Pulmonary artery endothelial cell (primary cell): ENCODE measurements around the gene DIAPH2. TPM values are rescaled to one million over a fixed set of nuclear protein-coding genes. Genes with fewer than 3 reads are reported as not detected.

Experiments used
- DNase-seq: peaks from one replicate; pipeline ENCODE4 v3.0.0-alpha.2; 2011; ENCODE audit warnings: low read depth, low spot score
- total RNA-seq: library from RNA; depleted of rRNA; stranded (reverse); fragments of >200 nt; gene quantifications from 2 replicates; pipeline ENCODE4 v1.2.3, GENCODE V29; 2014

Gene DIAPH2
- total RNA-seq, 1 donor from 2014 or later, result 19.6 TPM

DNA sequence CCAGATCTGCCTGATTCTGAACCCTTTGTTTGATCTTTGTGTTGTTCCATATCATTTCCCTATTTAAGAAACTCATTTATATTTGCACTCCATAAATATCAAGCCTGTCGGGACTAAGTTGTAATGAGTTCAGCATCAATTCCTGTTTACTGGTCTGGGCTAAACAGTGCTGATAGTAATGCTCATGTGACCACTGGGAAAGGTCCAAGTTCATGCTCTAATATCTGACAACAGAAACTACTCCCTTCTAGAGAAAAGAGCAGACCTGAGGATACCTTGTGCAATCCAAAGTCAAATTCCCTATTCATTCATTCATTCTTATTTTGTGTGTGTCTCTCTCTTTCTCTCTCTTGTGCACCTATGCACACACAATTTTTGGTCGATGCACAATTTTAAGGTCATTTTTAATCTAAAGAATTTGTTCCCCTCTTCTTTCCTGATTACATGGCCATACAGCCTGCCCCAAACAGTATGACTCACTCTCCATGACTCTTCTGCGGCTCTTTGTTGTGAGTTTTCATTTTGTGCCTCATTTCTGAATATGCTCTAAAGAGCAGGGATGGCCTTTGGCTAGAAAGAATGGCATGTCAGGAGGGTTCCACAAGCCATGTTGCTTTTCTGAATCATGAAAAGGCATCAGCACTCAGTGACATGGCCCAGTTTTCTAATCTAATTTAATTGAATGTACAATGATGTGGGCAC is 863.4 kb downstream of the DIAPH2 start:
- no peak for DNase-seq

DNA sequence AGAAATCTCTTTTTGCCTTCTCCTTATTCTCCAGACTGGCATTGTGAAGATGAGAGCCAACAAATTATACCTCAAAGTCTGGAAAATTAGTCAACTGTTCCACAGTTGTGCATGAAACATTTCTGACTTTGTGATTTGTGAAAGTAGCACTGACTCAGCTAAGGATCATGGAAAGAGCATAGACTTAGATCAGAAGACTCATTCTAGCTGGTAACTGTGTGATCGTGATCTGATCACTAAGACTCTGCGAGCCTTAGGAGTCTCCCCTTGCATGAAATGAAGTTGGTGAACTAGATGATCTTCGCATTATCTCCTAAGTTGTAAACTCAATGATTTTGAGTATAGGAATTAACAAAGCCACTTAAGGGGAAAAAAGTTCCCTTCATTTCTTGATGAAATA is 867.2 kb downstream of the DIAPH2 start:
- no peak for DNase-seq

DNA sequence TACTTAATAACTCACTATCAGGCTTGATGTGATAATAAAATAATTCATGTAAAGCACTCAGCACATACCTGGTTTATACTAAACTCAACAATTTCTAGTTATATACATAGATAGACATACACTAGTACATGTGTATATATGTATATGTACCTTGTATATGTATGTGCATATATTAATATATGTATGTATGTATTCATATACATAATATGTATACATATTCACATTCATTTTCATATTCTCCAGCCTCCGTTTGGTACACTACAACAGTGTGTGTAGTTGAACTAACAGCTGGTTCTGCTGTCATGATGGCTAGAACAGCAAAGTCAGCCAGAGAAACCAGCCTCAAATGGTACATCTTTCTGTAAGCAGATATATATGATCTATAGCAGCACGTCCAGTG is 869.2 kb downstream of the DIAPH2 start:
- DNase-seq, result no peak

DNA sequence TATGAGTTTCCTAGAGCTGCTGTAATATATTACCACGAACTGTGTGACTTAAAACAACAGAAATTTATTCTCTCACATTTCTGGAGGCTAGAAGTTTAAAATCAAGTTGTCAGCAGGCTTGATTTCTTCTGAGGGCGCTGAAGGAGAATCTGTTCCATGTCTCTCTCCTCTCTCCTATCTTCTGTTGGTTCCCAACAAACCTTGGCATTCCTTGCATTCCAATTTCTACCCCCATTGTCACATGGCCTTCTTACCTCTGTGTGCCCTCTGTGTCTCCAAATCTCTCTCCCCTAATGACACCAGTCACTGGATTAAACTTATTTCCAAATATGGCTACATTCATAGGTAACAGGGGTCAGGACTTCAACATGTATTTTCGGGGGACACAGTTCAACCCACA is 871.7 kb downstream of the DIAPH2 start:
- no peak for DNase-seq

DNA sequence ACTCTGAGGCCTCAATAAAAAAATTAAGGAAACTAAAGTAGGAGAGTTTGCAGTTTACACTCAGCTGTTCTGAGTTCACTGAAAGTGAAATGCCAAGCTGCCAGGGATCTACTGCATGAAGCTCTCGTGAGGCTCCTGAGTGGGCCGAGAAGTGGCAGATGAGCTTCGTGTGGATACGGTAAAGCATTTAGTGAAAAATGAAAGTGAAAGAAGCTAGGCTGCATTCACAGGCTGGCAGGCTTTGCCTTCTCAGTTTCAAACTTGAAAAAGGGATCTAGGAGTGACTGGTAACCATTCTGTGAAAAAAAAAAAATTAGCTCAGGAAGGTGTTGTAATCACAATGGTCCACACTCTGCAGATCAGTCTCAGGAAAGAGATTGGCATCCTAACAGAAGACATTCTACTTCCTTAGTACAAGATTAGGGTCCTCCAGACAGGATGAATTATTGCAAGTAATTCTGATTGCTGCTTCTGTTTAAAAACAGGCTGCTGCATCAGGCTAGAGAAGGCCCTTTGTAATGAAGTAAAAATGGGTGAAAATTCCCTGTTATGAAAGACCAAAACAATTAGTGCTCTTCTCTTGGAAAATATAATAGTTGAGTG is 879.0 kb downstream of the DIAPH2 start:
- peak; percentile 17 for DNase-seq

DNA sequence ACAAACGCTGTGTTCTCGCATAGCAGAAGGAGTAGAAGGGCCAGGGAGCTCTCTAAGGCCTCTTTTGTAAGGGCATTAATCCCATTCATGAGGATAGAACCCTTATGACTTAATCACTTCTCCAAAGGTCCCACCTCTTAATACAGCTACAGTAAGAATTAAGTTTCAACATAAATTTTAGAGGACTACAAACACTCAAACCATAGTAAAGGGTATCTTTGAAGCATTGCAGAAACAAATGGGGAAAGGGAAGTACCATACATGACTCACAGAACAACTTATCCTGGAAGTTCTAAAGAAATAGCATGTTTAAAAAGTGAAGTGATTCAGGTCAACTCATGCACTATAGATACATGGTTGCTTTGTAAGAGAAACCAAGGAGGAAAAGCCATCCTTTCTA is 879.9 kb downstream of the DIAPH2 start:
- no peak for DNase-seq

DNA sequence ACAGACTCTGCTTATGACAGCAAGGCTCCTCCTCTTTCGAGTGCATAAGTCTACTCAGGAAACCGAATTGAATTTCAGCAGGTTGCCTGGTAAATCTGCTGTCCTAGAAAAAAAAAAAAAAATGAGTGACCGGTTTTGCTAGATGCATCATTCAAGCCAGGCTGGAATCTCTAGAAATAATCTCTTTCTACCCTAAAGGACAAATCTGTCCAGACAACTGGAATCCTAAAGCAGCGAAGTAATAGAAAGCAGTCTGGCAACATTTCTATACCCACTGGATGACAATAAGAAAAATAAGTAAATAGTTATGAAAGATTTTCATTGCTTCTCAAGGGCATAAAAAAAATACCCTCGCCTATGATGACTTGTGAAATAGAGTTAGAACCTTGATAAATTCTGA is 902.5 kb downstream of the DIAPH2 start:
- DNase-seq, result no peak

DNA sequence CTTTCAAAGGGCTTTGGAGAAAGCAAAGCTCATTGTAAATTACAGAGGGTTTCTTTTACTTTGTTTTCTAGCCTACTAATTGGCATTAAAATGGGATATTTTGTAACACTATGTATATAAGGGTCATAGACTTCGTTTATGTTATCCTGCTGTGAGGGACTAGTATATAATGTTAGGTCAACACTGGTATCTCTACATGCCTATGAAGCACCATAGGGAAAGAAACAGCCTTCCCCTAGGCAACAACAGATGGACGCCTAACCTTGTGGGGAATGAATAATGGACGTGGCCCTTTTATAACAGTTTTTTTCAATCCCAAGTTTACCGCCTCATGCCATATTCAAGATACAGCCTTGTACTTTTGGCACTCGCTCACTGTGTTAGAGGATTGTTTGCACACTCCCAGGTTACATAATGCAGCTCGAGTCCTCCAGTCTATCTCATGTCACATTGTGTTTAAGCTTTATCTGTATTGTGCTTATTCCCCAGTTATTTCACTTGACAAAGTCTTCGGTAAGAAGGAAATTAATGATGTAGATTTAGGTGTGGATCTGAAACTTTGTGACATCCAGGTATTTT is 910.1 kb downstream of the DIAPH2 start:
- no peak for DNase-seq

DNA sequence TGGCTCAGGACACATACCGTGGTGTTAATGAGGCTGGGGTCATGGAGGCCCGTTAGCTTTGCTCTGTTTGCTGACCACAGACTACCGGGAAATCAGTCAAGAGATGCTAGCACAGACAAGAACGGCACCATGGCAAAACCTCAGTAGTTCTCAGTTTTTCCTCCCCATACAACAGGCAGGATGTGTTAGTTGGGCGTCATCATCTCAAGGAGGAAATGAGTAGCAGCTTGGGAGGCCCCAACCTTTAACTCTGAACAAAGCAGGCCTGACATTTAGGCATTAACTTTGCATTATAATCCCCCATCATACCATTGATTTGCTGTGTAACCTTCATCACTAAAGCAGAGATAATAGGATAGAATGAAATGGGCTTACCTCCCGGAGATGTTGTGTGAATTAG is 913.3 kb downstream of the DIAPH2 start:
- DNase-seq, result no peak

DNA sequence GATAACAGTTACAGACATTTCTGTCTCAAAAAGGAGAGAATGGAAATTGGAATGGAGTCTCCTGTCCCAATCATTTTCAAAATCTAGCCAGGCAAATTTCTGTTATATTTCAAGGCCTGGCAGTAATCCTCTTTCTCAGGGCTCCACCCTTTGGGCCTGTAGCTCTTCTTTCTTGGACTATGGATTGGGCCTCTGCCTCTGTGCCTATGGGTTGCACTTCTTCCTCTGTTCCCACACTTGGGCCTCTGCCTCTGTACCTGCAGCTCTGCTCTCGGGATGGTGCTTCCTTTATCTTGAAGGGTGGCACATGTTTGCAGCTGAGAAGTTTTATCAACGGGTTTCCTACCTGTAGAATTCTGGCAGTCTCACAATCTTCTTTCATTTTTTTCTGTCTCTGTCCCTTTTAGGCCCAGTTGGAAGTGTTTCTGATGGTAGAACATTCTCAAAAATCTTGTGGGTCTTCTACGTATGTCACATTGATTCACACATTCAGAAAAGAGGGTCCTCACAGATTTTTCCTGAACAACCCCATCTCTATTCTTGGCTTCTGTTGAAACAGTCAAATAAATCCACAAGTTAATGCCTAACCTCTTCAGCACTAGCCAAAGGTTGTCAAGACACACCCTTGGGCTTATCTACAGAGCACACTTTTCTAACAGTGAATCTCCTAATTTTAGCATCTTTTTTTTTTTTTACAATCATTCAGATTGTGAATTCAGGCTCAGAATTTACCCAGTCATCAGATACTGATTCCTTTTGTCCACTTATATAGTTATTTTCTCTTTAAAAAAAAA is 918.0 kb downstream of the DIAPH2 start:
- no peak for DNase-seq

DNA sequence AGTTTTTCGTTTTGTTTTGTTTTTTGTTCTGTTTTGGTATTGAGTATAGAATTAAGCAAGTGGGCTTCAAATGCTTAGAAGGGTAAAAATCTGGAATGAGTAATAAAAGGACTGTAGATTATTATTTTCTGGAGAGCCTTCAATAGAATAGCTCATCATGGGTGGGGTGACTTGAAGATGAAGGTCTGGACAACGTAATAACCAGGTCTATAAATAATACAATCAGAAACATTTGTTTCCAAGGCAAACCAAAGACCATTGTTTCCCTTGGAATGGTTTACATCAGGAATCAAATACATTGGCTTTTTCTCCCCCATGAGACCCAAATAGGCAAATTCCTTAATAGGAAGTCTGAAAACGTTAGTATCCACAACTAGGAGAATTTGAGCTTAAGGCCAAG is 920.6 kb downstream of the DIAPH2 start:
- DNase-seq, result no peak

DNA sequence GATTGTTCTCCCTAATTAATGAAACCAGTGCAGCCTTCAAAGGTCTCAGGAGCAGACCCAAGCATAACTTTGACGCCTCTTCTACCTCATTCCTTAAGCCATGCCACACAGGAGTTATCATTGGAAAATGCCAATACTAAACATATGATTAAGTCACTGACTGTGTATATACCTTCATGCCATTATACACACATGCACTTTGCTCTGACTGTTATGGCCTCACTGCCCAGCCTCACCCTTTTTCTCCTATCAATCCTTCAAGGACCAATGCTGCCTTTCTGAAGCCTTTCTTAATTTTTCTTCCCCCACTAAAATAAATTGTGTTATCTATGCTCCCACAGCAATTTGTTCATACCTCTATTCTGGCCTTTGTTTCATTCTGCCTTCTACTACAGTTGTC is 924.7 kb downstream of the DIAPH2 start:
- no peak for DNase-seq

DNA sequence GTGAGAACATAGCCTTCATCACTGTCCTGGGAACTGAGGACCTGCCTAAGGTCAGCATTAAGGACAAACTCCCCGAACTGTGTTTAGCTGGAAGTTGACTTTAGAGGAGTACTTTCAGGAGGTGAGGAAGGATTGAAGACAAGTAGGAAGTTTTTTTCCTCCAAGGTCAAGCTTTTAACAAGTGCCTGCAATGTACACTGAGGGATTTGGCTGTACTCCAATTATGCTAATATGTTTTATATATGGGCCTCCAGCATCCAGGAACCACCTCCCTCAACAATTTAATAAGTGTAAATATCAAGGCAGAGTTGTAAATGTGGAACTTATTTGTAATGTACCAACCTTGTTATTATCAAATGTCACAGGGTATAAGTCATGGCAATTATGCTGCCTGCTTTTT is 925.3 kb downstream of the DIAPH2 start:
- DNase-seq, result no peak

DNA sequence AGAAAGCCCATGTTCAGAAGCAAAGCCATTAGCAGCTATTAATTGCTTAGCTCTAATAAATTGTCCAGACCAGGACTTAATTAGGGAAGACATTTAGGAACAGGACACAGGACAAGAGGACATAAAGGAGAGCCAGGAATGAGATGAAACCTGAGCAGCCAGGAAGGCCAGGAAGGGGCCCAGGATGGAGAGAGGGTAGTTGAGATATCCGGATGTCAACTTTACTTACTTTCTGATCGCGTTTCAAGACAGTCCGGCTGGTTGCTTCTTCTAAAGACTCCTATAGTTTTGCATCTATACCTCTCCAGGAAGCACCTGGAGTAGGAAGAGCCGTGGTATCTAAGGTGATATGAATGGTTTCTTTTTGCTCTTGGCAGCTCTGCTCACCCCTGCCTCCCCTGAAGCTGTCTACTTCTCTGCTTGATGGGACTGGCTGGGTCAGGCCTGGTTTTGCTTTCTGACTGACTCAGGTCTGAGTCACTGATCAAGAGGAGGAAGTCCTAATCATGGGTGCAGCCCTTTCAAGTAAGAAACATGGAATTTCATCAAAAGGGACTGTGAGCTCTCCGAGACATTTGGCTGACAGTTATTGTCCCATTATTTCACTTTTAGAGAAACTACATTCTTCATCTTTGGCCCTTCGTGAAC is 932.4 kb downstream of the DIAPH2 start:
- peak; percentile 30 for DNase-seq

DNA sequence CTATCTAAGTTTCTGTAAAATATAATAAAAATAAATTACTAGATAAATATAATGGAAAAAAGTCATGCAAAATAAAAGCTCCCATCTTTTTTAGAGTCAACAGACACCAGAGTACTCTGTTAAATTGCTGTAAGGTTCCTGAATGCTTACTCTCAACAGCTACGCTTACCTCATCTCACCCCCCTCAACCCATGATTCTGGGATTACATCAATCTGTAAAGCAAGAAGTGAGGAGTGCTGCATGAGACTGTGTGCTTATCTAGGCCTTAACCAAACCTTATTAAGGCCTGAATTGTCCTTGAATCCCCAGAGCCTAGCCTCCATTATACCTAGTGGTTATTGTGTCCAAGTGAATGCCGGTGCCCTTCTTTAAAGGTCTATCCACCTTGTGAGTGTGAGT is 934.9 kb downstream of the DIAPH2 start:
- DNase-seq, result no peak

DNA sequence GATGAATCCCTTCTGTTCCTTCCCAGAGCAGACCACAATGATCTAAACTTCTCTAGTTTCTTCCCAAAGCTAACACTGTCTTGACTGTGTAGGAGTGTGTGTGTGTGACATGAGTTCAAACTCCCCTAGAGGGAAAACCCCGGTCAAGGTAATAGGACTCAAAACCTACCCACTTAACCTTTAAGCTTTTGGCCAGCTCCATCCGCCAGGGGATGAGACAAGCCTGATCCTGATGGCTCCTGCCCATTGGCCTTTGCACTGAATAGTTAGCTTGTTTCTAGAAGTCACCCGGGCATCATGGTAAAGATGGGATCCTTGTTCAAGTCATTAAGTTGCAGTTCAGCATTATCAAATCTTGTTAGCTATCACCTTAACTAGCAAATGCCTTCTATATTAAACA is 937.5 kb downstream of the DIAPH2 start:
- no peak for DNase-seq

DNA sequence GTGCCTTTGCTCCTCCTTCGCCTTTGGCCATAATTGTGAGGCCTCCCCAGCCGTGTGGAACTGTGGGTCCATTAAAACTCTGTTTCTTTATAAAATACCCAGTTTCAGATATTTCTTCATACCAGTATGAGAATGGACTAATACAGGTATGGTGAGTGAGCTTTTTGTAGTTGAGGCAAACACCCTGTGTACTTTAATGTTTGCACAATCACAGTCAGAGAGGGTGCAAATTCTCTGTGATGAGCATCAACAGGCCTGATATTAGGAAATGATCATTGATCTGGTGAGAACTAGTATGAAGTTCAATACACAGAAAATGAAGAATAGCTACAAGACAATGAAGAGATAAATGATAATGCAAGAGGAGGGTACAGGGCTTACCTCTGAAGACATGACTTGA is 943.7 kb downstream of the DIAPH2 start:
- no peak for DNase-seq

DNA sequence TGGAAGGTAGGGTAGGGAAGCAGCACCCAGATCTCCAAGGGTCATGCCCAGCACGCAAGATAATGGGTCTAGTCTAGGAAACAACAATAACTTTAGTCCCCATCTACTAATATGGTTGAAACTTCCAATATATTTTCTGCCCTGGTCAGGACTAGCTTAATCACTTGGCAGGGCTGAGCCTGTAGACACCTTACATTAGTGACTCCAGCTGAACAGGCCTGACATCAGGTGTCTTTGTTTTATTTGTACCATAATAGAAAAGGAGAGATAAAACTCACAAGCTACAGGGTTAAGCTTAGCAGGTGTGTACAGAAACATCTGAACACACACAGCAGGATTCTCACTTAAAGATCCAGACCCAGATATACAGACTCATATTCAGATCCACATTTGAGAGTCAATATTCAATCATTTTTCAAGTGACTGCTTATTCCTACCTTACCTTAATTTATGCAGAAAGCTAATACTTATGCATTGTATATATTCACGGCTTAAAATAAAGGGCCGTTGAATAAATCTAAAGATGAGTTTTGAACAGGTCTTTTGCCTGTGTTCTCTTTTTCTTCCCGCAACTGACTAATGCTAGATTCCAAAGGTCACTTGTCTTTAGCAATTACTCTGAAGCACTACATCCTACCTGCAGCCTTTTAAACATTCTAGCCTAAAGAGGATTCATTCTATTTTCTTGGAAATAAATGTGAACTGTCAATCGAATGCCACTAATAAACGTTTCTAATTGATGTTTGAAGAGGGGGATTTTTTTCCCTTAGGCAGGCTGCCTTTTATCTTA is 944.4 kb downstream of the DIAPH2 start:
- no peak for DNase-seq

DNA sequence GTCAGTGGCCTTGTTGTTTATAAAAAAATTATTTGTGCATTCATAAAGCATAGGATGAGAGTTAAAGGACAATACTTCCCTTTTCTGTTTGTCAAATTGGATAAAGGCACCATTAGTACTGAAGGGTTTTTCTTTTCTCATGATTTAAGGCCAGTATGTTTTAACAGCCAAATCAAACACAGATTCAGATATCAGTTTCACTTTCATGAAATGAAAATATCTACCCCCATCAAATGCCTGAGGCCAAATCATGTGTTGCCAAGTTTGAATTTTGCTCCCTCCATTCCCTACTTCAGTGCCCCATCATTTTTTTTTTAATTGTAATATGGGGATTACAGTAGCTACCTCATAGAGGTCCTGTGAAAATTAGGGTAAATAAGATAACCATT is 944.9 kb downstream of the DIAPH2 start:
- DNase-seq, result no peak

DNA sequence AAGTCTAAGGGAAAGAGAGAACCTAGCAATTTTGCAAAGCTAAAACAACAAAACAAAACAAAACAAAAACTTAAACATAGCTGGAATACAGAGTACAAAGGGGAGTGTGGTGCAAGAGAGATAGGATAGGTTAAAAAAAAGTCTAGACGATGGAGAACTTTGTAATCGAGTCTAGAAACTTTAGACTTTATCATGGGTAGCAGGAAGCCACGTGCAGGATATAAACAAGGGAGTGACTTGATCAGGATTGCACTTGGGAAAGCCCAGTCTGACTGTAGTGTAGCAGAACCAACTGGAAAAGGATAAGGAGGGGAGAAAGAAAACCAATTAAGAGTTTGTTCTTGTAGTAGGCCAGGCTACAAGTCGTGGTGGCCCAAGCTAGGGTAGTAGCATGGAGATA is 949.2 kb downstream of the DIAPH2 start:
- DNase-seq, result no peak

DNA sequence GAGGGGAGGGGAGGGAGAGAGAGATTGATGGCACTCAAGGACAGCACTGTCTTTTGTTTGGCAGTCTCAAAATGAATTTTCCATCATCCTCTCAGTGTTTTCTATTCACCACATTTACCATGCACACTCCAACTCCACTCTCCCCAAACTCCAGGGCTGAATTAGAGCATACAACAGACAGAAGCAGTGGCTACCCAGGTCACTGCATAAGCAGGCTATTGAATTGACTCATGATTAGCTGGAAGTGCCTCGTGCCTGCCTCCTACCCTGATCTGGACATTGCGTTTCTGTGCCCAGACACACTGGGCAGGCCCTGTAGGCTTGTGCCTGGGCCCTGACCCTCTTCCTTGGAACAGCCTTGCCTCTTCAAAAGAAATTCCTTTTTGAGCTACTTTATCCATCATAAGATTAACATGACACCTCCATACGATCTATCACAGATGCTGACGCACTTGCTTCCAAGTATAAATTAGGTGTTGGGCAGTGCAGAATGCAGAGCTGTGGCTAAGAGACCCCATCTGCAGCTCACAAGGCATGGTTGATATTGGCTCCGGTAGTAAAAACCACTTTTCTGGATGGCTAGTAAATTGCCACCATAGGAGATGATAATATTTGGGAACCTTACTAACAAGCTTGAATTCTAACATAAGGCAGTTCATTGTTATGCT is 952.0 kb downstream of the DIAPH2 start:
- no peak for DNase-seq
